Endothelial cell of umbilical vein (primary cell): Measurements from ENCODE around the gene SASH3. TPM values are rescaled to one million over a fixed set of nuclear protein-coding genes. Genes with fewer than 3 reads are reported as not detected.

Experiments used
- BruUV-seq: library from RNA; stranded (reverse); fragments of 400-500 nt; replicated peaks from 2 replicates; lab custom pipeline; 2021; lab: Mats Ljungman, UMichigan
- CTCF ChIA-PET: fragments of 300-600, 350-600 bp; sonication (Branson Sonifier 250); formaldehyde crosslinking; loops from one replicate; lab custom pipeline; 2021; ENCODE audit warnings: antibody characterized with exemption, inconsistent platforms; lab: Charles Lee
- POLR2A ChIA-PET: fragments of 300-600, 350-600 bp; sonication (Branson Sonifier 250); formaldehyde crosslinking; loops from one replicate; lab custom pipeline; 2021; ENCODE audit warnings: antibody characterized with exemption, inconsistent platforms; lab: Charles Lee
- DNase-seq: peaks from one replicate; pipeline ENCODE4 v3.0.0-alpha.2; 2011; ENCODE audit warnings: low read depth, low spot score
- FAIRE-seq: peaks from 2 replicates; lab custom pipeline; 2011; peaks lifted over from hg19 to GRCh38; lab: Jason Lieb, UNC
- H2AFZ ChIP-seq: 2 replicates; pipeline ENCODE4 v1.6.0; 2012; ENCODE audit warnings: low read depth, low read length, control low read depth, inconsistent platforms
- H3K27ac ChIP-seq: 2 replicates; pipeline ENCODE4 v1.5.1; 2011; ENCODE audit warnings: low read depth, mild to moderate bottlenecking, control low read depth, low read length, moderate library complexity; ENCODE audit not compliant: insufficient read depth
- H3K27me3 ChIP-seq, 2 experiments: 2 replicates each; pipeline versions ENCODE4 v1.6.0 to v1.6.1; 2011; ENCODE audit warnings: low read length in 2 of 2, mixed read lengths in 1 of 2; ENCODE audit not compliant: control insufficient read depth in 2 of 2, insufficient read depth in 2 of 2
- H3K36me3 ChIP-seq, 2 experiments: 2 replicates in 1 of 2; 3 replicates in 1 of 2; pipeline ENCODE4 v1.5.1; 2011; ENCODE audit warnings: low read length in 2 of 2, mild to moderate bottlenecking in 1 of 2, moderate library complexity in 1 of 2; ENCODE audit not compliant: control insufficient read depth in 2 of 2, insufficient read depth in 2 of 2; ENCODE audit errors: extremely low read depth in 1 of 2
- H3K4me1 ChIP-seq: 3 replicates; pipeline ENCODE4 v1.5.1; 2011; ENCODE audit warnings: mild to moderate bottlenecking, low read length; ENCODE audit not compliant: control insufficient read depth, insufficient read depth; ENCODE audit errors: extremely low read depth
- H3K4me2 ChIP-seq: 2 replicates; pipeline ENCODE4 v1.6.1; 2011; ENCODE audit warnings: low read length, control low read depth, mixed read lengths; ENCODE audit not compliant: insufficient read depth
- H3K4me3 ChIP-seq, 3 experiments: fragments of 200-600 bp in 1 of 3; sonication (generic), shearing (Covaris generic) in 1 of 3; replicated peaks in 1 of 3; 2 replicates each; pipeline ENCODE4 v1.5.1; 2011 to 2016; ENCODE audit warnings: control low read depth in 3 of 3, low read length in 3 of 3, mild to moderate bottlenecking in 2 of 3, inconsistent platforms in 1 of 3, low read depth in 1 of 3, moderate library complexity in 1 of 3; ENCODE audit not compliant: insufficient read depth in 1 of 3
- H3K79me2 ChIP-seq: 2 replicates; pipeline ENCODE4 v1.6.0; 2012; ENCODE audit warnings: low read length, inconsistent platforms; ENCODE audit not compliant: control insufficient read depth, insufficient read depth
- H3K9ac ChIP-seq: replicated peaks from 2 replicates; pipeline ENCODE3; 2011; ENCODE audit warnings: low read length, control low read depth; ENCODE audit not compliant: insufficient read depth; ENCODE audit errors: extremely low read depth
- H3K9me1 ChIP-seq: replicated peaks from 3 replicates; pipeline ENCODE4 v1.6.0; 2011; ENCODE audit warnings: mild to moderate bottlenecking, low read length; ENCODE audit not compliant: control insufficient read depth, insufficient read depth; ENCODE audit errors: extremely low read depth
- H3K9me3 ChIP-seq: replicated peaks from 2 replicates; pipeline ENCODE4 v1.5.1; 2012; ENCODE audit warnings: low read length, inconsistent platforms; ENCODE audit not compliant: control insufficient read depth, insufficient read depth
- H4K20me1 ChIP-seq: replicated peaks from 2 replicates; pipeline ENCODE3; 2011; ENCODE audit warnings: mild to moderate bottlenecking, low read length; ENCODE audit not compliant: control insufficient read depth, insufficient read depth; ENCODE audit errors: extremely low read depth
- EZH2 ChIP-seq: IDR thresholded peaks from 2 replicates; pipeline ENCODE4 v1.6.1; 2012; ENCODE audit warnings: borderline replicate concordance, low read depth, mild to moderate bottlenecking, moderate library complexity, low read length, inconsistent platforms; ENCODE audit not compliant: severe bottlenecking
- FOS ChIP-seq: IDR thresholded peaks from 2 replicates; pipeline ENCODE4 v1.6.1; 2011; ENCODE audit warnings: mild to moderate bottlenecking, low read length, moderate library complexity, borderline replicate concordance; ENCODE audit not compliant: insufficient read depth
- GATA2 ChIP-seq: IDR thresholded peaks from 2 replicates; pipeline ENCODE4 v1.7.0; 2011; ENCODE audit warnings: low read depth, mild to moderate bottlenecking, moderate library complexity, mixed read lengths, low read length; ENCODE audit not compliant: insufficient read length, insufficient read depth
- JUN ChIP-seq: IDR thresholded peaks from 2 replicates; pipeline ENCODE4 v1.6.1; 2011; ENCODE audit warnings: borderline replicate concordance, low read depth; ENCODE audit not compliant: insufficient read length, insufficient read depth
- MYC ChIP-seq: IDR thresholded peaks from one replicate; pipeline ENCODE4 v1.6.1; 2011; ENCODE audit warnings: mild to moderate bottlenecking, low read depth, low read length
- POLR2A ChIP-seq: IDR thresholded peaks from 2 replicates; pipeline ENCODE4 v1.6.1; 2012; ENCODE audit warnings: low read depth, mild to moderate bottlenecking, control low read depth, low read length
- POLR2AphosphoS5 ChIP-seq: IDR thresholded peaks from 2 replicates; pipeline ENCODE4 v1.6.1; 2012; ENCODE audit warnings: low read depth, mild to moderate bottlenecking, control low read depth, low read length, moderate library complexity; ENCODE audit not compliant: insufficient read depth
- dilution Hi-C: fragments of 300-500 bp; cut with MboI; formaldehyde crosslinking; loops from one replicate; pipeline ENCODE4 v1.15.0; 2019; ENCODE audit warnings: low sequenced_read_pairs; ENCODE audit not compliant: extremely low pct_ligation_motif_present
- intact Hi-C: fragments of 100-400 bp; cut with micrococcal nuclease; formaldehyde crosslinking; loops from one replicate; pipeline ENCODE4 v1.10.0; 2022
- polyA plus RNA-seq, 4 experiments: library from polyadenylated mRNA; depleted of rRNA in 3 of 4; stranded (reverse) in 3 of 4; unstranded in 1 of 4; fragments of >200 nt; gene quantifications; 2 replicates each; pipeline versions ENCODE4 v1.2.1 to v1.2.3, GENCODE V29; 2011 to 2012; ENCODE audit warnings: missing spikeins in 1 of 4
- total RNA-seq: library from RNA; stranded (reverse); gene quantifications from 2 replicates; pipeline ENCODE4 v1.2.3, GENCODE V29; 2021
- TF ChIP-seq, protein P1 (sequence below): IDR thresholded peaks from 2 replicates; pipeline ENCODE4 v1.6.1; 2011; ENCODE audit not compliant: insufficient read depth, insufficient read length
- TF ChIP-seq, protein P2 (sequence below), 2 donors: IDR thresholded peaks; 1 replicate in 1 of 2; 2 replicates in 1 of 2; pipeline ENCODE4 v1.5.1; 2011; ENCODE audit warnings: low read length in 2 of 2, mild to moderate bottlenecking in 2 of 2, moderate library complexity in 2 of 2, control low read depth in 1 of 2, inconsistent platforms in 1 of 2, low read depth in 1 of 2; ENCODE audit not compliant: insufficient read depth in 1 of 2; ENCODE audit errors: extremely low read depth in 1 of 2

The SASH3 gene
- total and polyA plus RNA-seq, 2 donors (not counting 3 experiments of a cell fraction or from before 2014, with no cell fraction given) = not detected

DNA sequence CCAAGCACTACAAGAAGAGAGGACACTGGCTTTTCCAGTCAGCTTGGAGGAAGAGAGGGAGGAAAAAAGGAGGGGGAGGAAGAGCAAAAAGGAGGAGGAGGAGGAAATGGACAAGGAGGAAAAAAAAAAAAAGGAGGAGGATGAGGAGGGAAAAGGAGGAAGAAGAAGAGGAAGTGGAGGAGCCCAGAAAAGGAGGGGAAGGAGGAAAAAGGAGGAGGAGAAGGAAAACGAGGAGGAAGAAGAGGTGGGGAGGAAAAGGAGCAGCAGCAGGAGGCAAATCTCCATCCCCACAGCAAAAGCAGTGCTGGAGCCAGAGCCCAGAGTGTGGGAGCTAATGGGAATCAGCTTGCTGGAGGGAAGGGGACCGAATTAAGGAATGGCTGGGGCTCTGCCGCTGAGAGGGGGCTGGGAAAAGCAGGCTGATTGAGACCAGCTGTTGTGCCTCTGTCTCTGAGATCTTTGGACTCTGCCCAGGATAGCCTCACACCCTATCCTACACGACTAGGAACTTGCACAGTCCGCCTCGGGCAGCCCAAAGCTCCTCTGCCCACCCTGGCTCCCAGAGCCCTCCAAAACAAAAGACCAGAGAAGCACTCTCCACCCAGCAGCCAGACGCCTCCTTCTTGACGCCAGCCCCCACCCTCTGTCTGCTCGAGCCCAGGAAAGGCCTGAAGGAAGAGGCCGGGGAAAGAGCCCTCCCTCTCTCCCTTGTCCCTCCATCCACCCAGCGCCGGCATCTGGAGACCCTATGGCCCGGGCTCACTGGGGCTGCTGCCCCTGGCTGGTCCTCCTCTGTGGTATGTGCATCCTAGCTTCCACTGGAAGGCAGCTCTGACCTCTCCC, 41.1 kb upstream of the SASH3 start, which contains the start of gene XPNPEP2:
TSS of gene XPNPEP2 (plus strand) at position 514 of the 843 bp plus-strand sequence. CDS start at position 749, 235 bp downstream.
- no peaks in the 10 kb centered on the region for H3K9me3 ChIP-seq
- ChIA-PET CTCF (interaction anchor here (1.4 to 2.2 kb wide), 2 partner anchors 8 to 12 kb away, joined by 4 to 6 read pairs; no protein-coding TSS in a partner anchor), POLR2A (no interaction called here)
- dilution Hi-C loops = no loop called here
- H3K36me3 ChIP-seq = no peaks in the 10 kb centered on the region
- H3K9ac ChIP-seq = no peak within 1 kb of the TSS
- no peak within 1 kb of the TSS for H3K4me3 ChIP-seq
- H3K27me3 ChIP-seq = peaks cover 0 to 4% of the 10 kb centered on the region in 2 experiments
- no peak within 1 kb of the TSS for H2AFZ ChIP-seq
- BruUV-seq = no TSS peak
- no peak within 1 kb of the TSS for H3K4me2 ChIP-seq
- no peaks in the 10 kb centered on the region for H4K20me1 ChIP-seq
- TF ChIP-seq, protein P1, sequence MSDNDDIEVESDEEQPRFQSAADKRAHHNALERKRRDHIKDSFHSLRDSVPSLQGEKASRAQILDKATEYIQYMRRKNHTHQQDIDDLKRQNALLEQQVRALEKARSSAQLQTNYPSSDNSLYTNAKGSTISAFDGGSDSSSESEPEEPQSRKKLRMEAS = no peak
- TF ChIP-seq GATA2 (no peak), POLR2A (no peak), JUN (no peak), FOS (no peak), EZH2 (no peak), POLR2AphosphoS5 (no peak), MYC (no peak)
- TF ChIP-seq, protein P2, sequence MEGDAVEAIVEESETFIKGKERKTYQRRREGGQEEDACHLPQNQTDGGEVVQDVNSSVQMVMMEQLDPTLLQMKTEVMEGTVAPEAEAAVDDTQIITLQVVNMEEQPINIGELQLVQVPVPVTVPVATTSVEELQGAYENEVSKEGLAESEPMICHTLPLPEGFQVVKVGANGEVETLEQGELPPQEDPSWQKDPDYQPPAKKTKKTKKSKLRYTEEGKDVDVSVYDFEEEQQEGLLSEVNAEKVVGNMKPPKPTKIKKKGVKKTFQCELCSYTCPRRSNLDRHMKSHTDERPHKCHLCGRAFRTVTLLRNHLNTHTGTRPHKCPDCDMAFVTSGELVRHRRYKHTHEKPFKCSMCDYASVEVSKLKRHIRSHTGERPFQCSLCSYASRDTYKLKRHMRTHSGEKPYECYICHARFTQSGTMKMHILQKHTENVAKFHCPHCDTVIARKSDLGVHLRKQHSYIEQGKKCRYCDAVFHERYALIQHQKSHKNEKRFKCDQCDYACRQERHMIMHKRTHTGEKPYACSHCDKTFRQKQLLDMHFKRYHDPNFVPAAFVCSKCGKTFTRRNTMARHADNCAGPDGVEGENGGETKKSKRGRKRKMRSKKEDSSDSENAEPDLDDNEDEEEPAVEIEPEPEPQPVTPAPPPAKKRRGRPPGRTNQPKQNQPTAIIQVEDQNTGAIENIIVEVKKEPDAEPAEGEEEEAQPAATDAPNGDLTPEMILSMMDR (IDR thresholded peaks at IDR 0.05; ENCODE audit: extremely low read depth in 1 of 2, insufficient read depth in 1 of 2, low read depth in 1 of 2, low read length in 2 of 2) = no peak
- H3K27ac ChIP-seq = no peak within 1 kb of the TSS
- H3K4me1 ChIP-seq = no peaks in the 10 kb centered on the region
- FAIRE-seq = no peak
- intact Hi-C loops = no loop called here
- no peaks in the 10 kb centered on the region for H3K9me1 ChIP-seq
- DNase-seq = no peak
- no peaks in the 10 kb centered on the region for H3K79me2 ChIP-seq
